MM.1S (cell line): ENCODE results near the gene DAP.
"Not testable (repeated sequence)": the region's sequence is repeated elsewhere in the genome, so short reads cannot be mapped to it uniquely, and the experiment has no call there.

ENCODE experiments used
- DNase-seq: peaks from one replicate; pipeline ENCODE4 v3.0.0-alpha.2; 2015
- H2AFZ ChIP-seq: fragments of 300-600 bp; sonication (generic); 2 replicates; pipeline ENCODE4 v1.6.0; 2016; ENCODE audit warnings: antibody characterized with exemption, low read length
- H3F3A ChIP-seq: fragments of 300-600 bp; sonication (generic); 2 replicates; pipeline ENCODE4 v1.6.1; 2016; ENCODE audit warnings: mild to moderate bottlenecking, antibody characterized with exemption, low read length, moderate library complexity, mixed read lengths; ENCODE audit not compliant: insufficient read depth
- H3K27ac ChIP-seq: fragments of 300-600 bp; sonication (generic); 2 replicates; pipeline ENCODE4 v1.5.1; 2016; ENCODE audit warnings: mild to moderate bottlenecking, low read length
- H3K27me3 ChIP-seq: fragments of 300-600 bp; sonication (generic); replicated peaks from 2 replicates; pipeline ENCODE4 v1.6.0; 2016; ENCODE audit warnings: low read length; ENCODE audit not compliant: insufficient read depth
- H3K36me3 ChIP-seq: fragments of 300-600 bp; sonication (generic); replicated peaks from 2 replicates; pipeline ENCODE4 v1.6.1; 2016; ENCODE audit warnings: mild to moderate bottlenecking, low read length, mixed read lengths; ENCODE audit not compliant: insufficient read depth
- H3K4me1 ChIP-seq: fragments of 300-600 bp; sonication (generic); 2 replicates; pipeline ENCODE4 v1.6.1; 2016; ENCODE audit warnings: low read length, mixed read lengths
- H3K4me2 ChIP-seq: fragments of 300-600 bp; sonication (generic); 2 replicates; pipeline ENCODE4 v1.6.0; 2016; ENCODE audit warnings: low read depth, low read length
- H3K4me3 ChIP-seq: fragments of 300-600 bp; sonication (generic); 2 replicates; pipeline ENCODE4 v1.5.1; 2016; ENCODE audit warnings: low read length, mixed read lengths
- H3K79me2 ChIP-seq: fragments of 300-600 bp; sonication (generic); 2 replicates; pipeline ENCODE4 v1.6.1; 2016; ENCODE audit warnings: mixed run types, low read length, mixed read lengths
- H3K9ac ChIP-seq: fragments of 300-600 bp; sonication (generic); 2 replicates; pipeline ENCODE4 v1.6.1; 2016; ENCODE audit warnings: low read length, mixed read lengths
- H3K9me2 ChIP-seq: fragments of 300-600 bp; sonication (generic); replicated peaks from 2 replicates; pipeline ENCODE4 v1.6.1; 2016; ENCODE audit warnings: mild to moderate bottlenecking, low read length, mixed read lengths; ENCODE audit not compliant: insufficient read depth
- H3K9me3 ChIP-seq: fragments of 300-600 bp; sonication (generic); replicated peaks from 2 replicates; pipeline ENCODE4 v1.6.1; 2016; ENCODE audit warnings: mild to moderate bottlenecking, low read length, mixed read lengths; ENCODE audit not compliant: insufficient read depth
- H4K20me1 ChIP-seq: fragments of 300-600 bp; sonication (generic); 2 replicates; pipeline ENCODE4 v1.6.1; 2016; ENCODE audit warnings: mild to moderate bottlenecking, low read length, moderate library complexity, mixed read lengths; ENCODE audit not compliant: insufficient read depth
- EZH2 ChIP-seq: fragments of 300-600 bp; sonication (generic); optimal IDR thresholded peaks from 2 replicates; pipeline ENCODE3; 2017; ENCODE audit warnings: low read depth, mild to moderate bottlenecking, antibody characterized with exemption, low read length, mixed read lengths
- EZH2phosphoT487 ChIP-seq: fragments of 300-600 bp; sonication (generic); IDR thresholded peaks from 2 replicates; pipeline ENCODE4 v1.6.1; 2018; ENCODE audit warnings: antibody characterized with exemption, low read length
- TF ChIP-seq, protein P1 (sequence below): fragments of 300-600 bp; sonication (generic); IDR thresholded peaks from 2 replicates; pipeline ENCODE4 v1.5.1; 2016; ENCODE audit warnings: antibody characterized with exemption, low read length, mixed read lengths

Gene DAP

DNA sequence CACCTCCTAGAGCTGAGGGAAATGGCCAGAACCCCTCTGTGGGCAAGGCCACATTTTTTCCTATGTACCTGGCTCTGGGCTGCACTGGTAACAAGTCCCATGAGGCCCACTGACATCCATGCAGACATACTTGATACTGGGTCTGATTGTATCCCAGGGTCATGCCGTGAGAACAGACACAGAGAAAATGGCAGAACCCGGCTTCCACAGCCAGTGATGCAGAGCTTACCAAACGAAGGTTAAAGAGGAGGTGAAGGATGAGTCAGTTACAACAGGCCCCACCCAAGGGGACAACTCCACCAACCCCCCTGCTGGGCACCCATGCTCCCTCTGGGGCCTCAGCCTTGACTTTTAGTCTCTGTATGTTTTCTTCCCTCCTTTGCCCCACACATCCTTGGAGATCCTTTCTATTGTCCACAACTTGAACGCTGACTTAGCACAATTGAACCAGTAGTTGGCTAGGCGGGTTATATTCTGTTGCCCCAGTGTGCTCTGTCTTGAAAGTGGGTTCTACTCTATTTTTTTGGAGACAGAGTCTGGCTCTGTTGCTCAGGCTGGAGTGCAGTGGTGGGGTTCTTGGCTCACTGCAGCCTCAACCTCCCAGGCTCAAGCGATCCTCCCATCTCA is 93.5 kb downstream of the DAP start:
- no peaks in the 10 kb centered on the region for H3F3A ChIP-seq
- no peak overlapping the region for H3K9ac ChIP-seq
- no peak overlapping the region for H3K27ac ChIP-seq
- H3K36me3 ChIP-seq, result no peaks in the 10 kb centered on the region
- no peak overlapping the region for H3K4me2 ChIP-seq
- no peaks in the 10 kb centered on the region for H3K79me2 ChIP-seq
- H4K20me1 ChIP-seq, result no peaks in the 10 kb centered on the region
- TF ChIP-seq EZH2phosphoT487, result no peak
- no peak for TF ChIP-seq EZH2
- TF ChIP-seq, protein P1, sequence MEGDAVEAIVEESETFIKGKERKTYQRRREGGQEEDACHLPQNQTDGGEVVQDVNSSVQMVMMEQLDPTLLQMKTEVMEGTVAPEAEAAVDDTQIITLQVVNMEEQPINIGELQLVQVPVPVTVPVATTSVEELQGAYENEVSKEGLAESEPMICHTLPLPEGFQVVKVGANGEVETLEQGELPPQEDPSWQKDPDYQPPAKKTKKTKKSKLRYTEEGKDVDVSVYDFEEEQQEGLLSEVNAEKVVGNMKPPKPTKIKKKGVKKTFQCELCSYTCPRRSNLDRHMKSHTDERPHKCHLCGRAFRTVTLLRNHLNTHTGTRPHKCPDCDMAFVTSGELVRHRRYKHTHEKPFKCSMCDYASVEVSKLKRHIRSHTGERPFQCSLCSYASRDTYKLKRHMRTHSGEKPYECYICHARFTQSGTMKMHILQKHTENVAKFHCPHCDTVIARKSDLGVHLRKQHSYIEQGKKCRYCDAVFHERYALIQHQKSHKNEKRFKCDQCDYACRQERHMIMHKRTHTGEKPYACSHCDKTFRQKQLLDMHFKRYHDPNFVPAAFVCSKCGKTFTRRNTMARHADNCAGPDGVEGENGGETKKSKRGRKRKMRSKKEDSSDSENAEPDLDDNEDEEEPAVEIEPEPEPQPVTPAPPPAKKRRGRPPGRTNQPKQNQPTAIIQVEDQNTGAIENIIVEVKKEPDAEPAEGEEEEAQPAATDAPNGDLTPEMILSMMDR, result no peak
- H3K27me3 ChIP-seq, result no peaks in the 10 kb centered on the region
- H3K9me3 ChIP-seq, result no peaks in the 10 kb centered on the region
- no peak overlapping the region for H3K4me3 ChIP-seq
- H3K9me2 ChIP-seq, result no peaks in the 10 kb centered on the region
- H2AFZ ChIP-seq, result no peak overlapping the region
- DNase-seq, result no peak
- H3K4me1 ChIP-seq, result no peaks in the 10 kb centered on the region

DNA sequence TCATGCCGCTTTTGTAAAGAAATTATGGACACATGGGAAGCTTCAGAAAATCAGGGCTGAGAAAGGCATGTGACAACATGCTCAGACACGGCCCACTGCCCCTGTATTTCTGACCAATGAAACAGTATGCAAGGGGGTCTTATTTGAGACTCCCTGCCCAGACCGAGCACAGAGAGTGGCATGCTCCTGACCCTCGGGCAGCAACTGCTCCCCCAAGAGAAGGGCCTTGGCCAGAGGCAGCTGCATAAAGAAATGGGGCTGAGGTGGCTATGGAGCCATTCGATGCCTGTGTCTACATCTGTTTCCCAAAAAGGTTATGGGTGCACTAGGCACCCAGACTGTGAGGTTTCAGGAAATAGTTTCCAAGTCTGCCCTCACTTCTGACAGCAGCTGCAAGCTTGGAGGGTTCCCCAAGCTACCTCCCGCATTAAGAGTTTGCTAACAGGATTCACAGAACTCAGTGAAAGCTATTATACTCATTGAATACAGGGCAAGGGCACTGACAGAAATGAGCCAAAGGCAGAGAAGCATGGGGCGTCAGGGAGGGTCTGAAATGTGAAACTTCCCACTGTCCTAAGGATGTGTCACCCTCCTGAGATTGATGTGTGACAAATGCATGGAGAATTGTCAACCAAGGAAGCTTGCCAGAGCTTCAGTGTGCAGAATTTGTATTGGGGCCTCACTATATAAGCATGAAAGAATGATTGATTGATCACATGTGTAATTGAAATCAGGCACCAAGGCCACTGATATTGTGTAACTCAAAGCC is 94.3 kb downstream of the DAP start:
- Histone ChIP-seq H3K9me3 (no peaks in the 10 kb centered on the region), H4K20me1 (no peaks in the 10 kb centered on the region), H3K4me2 (no peak overlapping the region), H3K36me3 (no peaks in the 10 kb centered on the region), H3F3A (no peaks in the 10 kb centered on the region), H3K27me3 (no peaks in the 10 kb centered on the region), H3K9ac (no peak overlapping the region), H3K4me3 (no peak overlapping the region), H3K27ac (no peak overlapping the region), H2AFZ (no peak overlapping the region), H3K79me2 (no peaks in the 10 kb centered on the region), H3K4me1 (no peaks in the 10 kb centered on the region), H3K9me2 (no peaks in the 10 kb centered on the region)
- no peak for DNase-seq
- no peak for TF ChIP-seq EZH2
- no peak for TF ChIP-seq EZH2phosphoT487
- TF ChIP-seq, protein P1, result no peak

DNA sequence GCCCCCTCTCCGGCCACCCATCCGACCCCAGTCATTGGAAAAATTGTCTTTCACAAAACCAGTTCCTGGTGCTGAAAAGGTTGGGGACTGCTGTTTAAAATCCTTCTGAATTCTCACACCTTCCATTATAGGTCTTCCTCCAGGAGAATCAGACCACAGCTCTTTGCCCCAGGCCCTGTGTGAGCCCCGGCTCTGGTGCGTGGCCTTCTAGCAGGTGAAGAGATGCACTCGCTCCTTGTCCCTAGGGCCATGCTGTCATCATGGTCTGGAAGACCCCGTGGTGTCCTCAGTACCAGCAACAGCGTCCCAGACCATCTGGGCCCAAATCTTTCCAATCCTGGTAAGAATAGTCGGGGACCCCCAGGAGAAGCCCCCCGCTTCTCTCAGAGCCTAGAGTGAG is 95.2 kb downstream of the DAP start:
- TF ChIP-seq EZH2 (no peak), EZH2phosphoT487 (no peak)
- TF ChIP-seq, protein P1, result no peak
- Histone ChIP-seq H3K27me3 (no peaks in the 10 kb centered on the region), H4K20me1 (no peaks in the 10 kb centered on the region), H3K9me3 (no peaks in the 10 kb centered on the region), H3K79me2 (no peaks in the 10 kb centered on the region), H3K4me3 (no peak overlapping the region), H3F3A (no peaks in the 10 kb centered on the region), H3K4me1 (no peaks in the 10 kb centered on the region), H3K9ac (no peak overlapping the region), H3K9me2 (no peaks in the 10 kb centered on the region), H3K4me2 (no peak overlapping the region), H3K27ac (no peak overlapping the region), H2AFZ (no peak overlapping the region), H3K36me3 (no peaks in the 10 kb centered on the region)
- DNase-seq, result no peak

DNA sequence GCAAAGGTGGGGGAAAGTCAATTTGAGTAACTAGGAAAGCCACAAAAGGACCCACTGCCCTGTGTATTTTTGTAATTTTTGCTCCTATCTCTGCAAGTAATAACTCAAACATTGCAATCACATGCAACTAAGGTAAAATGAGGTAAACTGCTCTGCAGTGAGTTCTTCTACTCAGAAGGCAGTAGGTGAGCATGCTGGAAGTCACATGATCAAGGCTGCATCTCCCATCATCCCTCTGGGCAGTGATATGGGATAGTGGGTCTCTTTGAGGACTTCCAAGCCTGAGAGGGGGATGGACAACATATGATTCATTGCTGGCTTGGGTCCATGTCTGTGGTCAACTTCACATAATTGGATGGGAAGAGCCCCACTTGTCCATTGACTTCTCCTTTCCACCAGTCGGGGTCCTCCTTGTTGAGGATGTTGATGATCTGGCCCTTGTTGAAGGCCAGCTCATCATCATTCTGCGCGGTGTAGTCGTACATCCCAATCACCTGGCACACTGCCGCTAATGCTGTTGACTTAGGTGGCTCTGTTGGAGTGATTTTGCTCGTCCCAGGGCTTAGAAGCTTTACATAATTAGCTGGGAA is 96.8 kb downstream of the DAP start:
- H3K27ac ChIP-seq, H3K36me3 ChIP-seq, H3K9me2 ChIP-seq, H4K20me1 ChIP-seq, DNase-seq, H3K4me2 ChIP-seq, H3K27me3 ChIP-seq, H2AFZ ChIP-seq, H3K79me2 ChIP-seq, H3K9me3 ChIP-seq, H3K9ac ChIP-seq, H3K4me3 ChIP-seq, H3K4me1 ChIP-seq, H3F3A ChIP-seq: not testable (repeated sequence)
